K562 (cell line): ENCODE results near the gene IL4I1. TPM values are rescaled to one million over a fixed set of nuclear protein-coding genes. Genes with fewer than 3 reads are reported as not detected.

Experiments used
- DDX20 ChIP-seq: fragments of 450-650 bp; IDR thresholded peaks from 2 replicates; pipeline ENCODE4 v1.6.1; 2016; ENCODE audit warnings: missing genetic modification characterization, low read depth, mild to moderate bottlenecking, missing compliant biosample characterization, moderate library complexity
- HDAC3 ChIP-seq: fragments of 450-650 bp; IDR thresholded peaks from 2 replicates; pipeline ENCODE4 v1.6.1; 2018; ENCODE audit warnings: borderline replicate concordance, mild to moderate bottlenecking, moderate library complexity; ENCODE audit not compliant: partially characterized antibody
- HMG20A ChIP-seq: fragments of 450-650 bp; formaldehyde crosslinking; conservative IDR thresholded peaks from 2 replicates; pipeline ENCODE4 v1.4.0; 2020; ENCODE audit warnings: mild to moderate bottlenecking, mixed read lengths
- HNRNPL ChIP-seq: fragments of 200-400 bp; formaldehyde crosslinking; IDR thresholded peaks from 2 replicates; pipeline ENCODE4 v1.6.1; 2017; ENCODE audit warnings: low read depth, mild to moderate bottlenecking, low read length
- HOXB6 ChIP-seq: fragments of 250-450 bp; sonication (Bioruptor Pico); IDR thresholded peaks from 2 replicates; pipeline ENCODE4 v1.5.1; 2022; ENCODE audit warnings: mild to moderate bottlenecking, borderline replicate concordance
- MBD2 ChIP-seq: sonication (generic); IDR thresholded peaks from 2 replicates; pipeline ENCODE4 v1.6.1; 2016; ENCODE audit warnings: low read depth, borderline replicate concordance
- MECOM ChIP-seq: fragments of 250-450 bp; sonication (Bioruptor Pico); IDR thresholded peaks from 2 replicates; pipeline ENCODE4 v1.8.0; 2022; ENCODE audit warnings: inconsistent platforms
- NBN ChIP-seq: fragments of 450-650 bp; IDR thresholded peaks from 2 replicates; pipeline ENCODE4 v1.6.1; 2016; ENCODE audit warnings: low read depth, mild to moderate bottlenecking
- NCOA2 ChIP-seq, 2 experiments: fragments of 450-650 bp; IDR thresholded peaks; 2 replicates each; pipeline ENCODE4 v1.6.1; 2018; ENCODE audit warnings: mild to moderate bottlenecking in 2 of 2, moderate library complexity in 1 of 2; ENCODE audit not compliant: partially characterized antibody in 2 of 2
- NFYB ChIP-seq: IDR thresholded peaks from 2 replicates; pipeline ENCODE4 v1.6.1; 2011; ENCODE audit warnings: mild to moderate bottlenecking, moderate library complexity; ENCODE audit not compliant: insufficient read length; ENCODE audit errors: extremely low read depth
- NKRF ChIP-seq: fragments of 450-650 bp; IDR thresholded peaks from 2 replicates; pipeline ENCODE4 v1.6.1; 2016; ENCODE audit warnings: borderline replicate concordance
- NR2F6 ChIP-seq: fragments of 450-650 bp; formaldehyde crosslinking; IDR thresholded peaks from 2 replicates; pipeline ENCODE4 v1.4.0; 2020; ENCODE audit warnings: mild to moderate bottlenecking
- POLR2AphosphoS2 ChIP-seq: IDR thresholded peaks from 2 replicates; pipeline ENCODE4 v1.6.1; 2012; ENCODE audit warnings: low read length, improper control_type of control experiment
- RAD21 ChIP-seq, 2 experiments: fragments of 250-450 bp in 1 of 2; fragments of 450-650 bp in 1 of 2; sonication (Bioruptor Pico) in 1 of 2; formaldehyde crosslinking in 1 of 2; IDR thresholded peaks in 1 of 2; conservative IDR thresholded peaks in 1 of 2; 2 replicates each; pipeline versions ENCODE4 v1.4.0 to v1.8.0; 2020 to 2022; ENCODE audit warnings: mild to moderate bottlenecking in 2 of 2, moderate library complexity in 1 of 2
- RB1 ChIP-seq: fragments of 450-650 bp; IDR thresholded peaks from 2 replicates; pipeline ENCODE4 v1.6.1; 2017; ENCODE audit warnings: low read depth, mild to moderate bottlenecking
- SP1 ChIP-seq: sonication (generic); formaldehyde crosslinking; IDR thresholded peaks from 2 replicates; pipeline ENCODE4 v1.8.1; 2022; ENCODE audit warnings: mild to moderate bottlenecking, missing genetic modification reagents
- TBP ChIP-seq: optimal IDR thresholded peaks from 2 replicates; pipeline ENCODE3; 2011; ENCODE audit warnings: low read depth, low read length, improper control_type of control experiment
- TFAP4 ChIP-seq: sonication (generic); formaldehyde crosslinking; IDR thresholded peaks from 2 replicates; pipeline ENCODE4 v1.8.0; 2022; ENCODE audit warnings: missing genetic modification reagents, mild to moderate bottlenecking, moderate library complexity, borderline replicate concordance
- ZBTB2 ChIP-seq: fragments of 450-650 bp; IDR thresholded peaks from 2 replicates; pipeline ENCODE4 v1.6.1; 2016; ENCODE audit warnings: antibody characterized with exemption
- ZHX1 ChIP-seq: fragments of 150-350 bp; conservative IDR thresholded peaks from 2 replicates; pipeline ENCODE4 v1.6.1; 2014; ENCODE audit warnings: low read length
- ZNF197 ChIP-seq: fragments of 200-800 bp; sonication (Bioruptor generic); IDR thresholded peaks from 2 replicates; pipeline ENCODE4 v1.6.1; 2016; ENCODE audit warnings: low read depth, missing genetic modification characterization, missing compliant biosample characterization
- ZNF324 ChIP-seq: fragments of 250-450 bp; sonication (Bioruptor Pico); IDR thresholded peaks from 2 replicates; pipeline ENCODE4 v1.4.0; 2020; ENCODE audit warnings: mild to moderate bottlenecking
- polyA plus RNA-seq, 8 experiments: library from polyadenylated mRNA; depleted of rRNA in 4 of 8; stranded (reverse) in 5 of 8; unstranded in 3 of 8; fragments of >200 nt; fragmentation: Nextera tagmentation in 2 of 8; fragmentation: Illumina TruSeq in 1 of 8; extraction: Ambion mirVana in 2 of 8; extraction: Trizol in 1 of 8; gene quantifications; 2 replicates each; pipeline versions ENCODE4 v1.2.1 to v1.2.3, GENCODE V29; 2011 to 2014; ENCODE audit warnings: inconsistent platforms in 1 of 8, missing spikeins in 1 of 8
- total RNA-seq, 7 experiments: library from RNA; depleted of rRNA in 6 of 7; stranded (reverse); fragments of >200 nt in 6 of 7; fragmentation: Illumina TruSeq in 2 of 7; extraction: Trizol in 2 of 7; gene quantifications; 2 replicates each; pipeline versions ENCODE4 v1.2.1 to v1.2.3, GENCODE V29; 2011 to 2021; ENCODE audit warnings: low replicate concordance in 1 of 7

The IL4I1 gene
- total and polyA plus RNA-seq, 9 of the 15 experiments (the other 6 are each of a cell fraction or from before 2014, with no cell fraction given) = 0.06 to 0.95 (median 0.43) TPM; not detected in 2

GRCh38 chr19:49876422-49877019 lies 20.2 kb downstream of the IL4I1 start (continued):
- no peak for TF ChIP-seq MECOM
- TF ChIP-seq DDX20 (tag) = no peak
- TF ChIP-seq NFYB = no peak
- 0 out of 2 replicates have a peak, but pooled peaks have one; percentile 32 for TF ChIP-seq NR2F6 (CRISPR knock-in tag)
- TF ChIP-seq POLR2AphosphoS2 = peak; percentile 67; the same call in 1 of the 2 replicates
- TF ChIP-seq TBP = peak; percentile 66
- TF ChIP-seq SP1 (CRISPR knock-in tag) = peak; percentile 90
- peak; percentile 64; the same call in 1 of the 2 replicates for TF ChIP-seq NKRF
- TF ChIP-seq HOXB6 (CRISPR knock-in tag) = no peak
- no peak for TF ChIP-seq RAD21 (CRISPR knock-in tag; conservative IDR thresholded peaks at IDR 0.05 in 1 of 2, IDR thresholded peaks at IDR 0.05 in 1 of 2)
- TF ChIP-seq NCOA2 (IDR thresholded peaks at IDR 0.05; ENCODE audit: partially characterized antibody in 2 of 2) = no peak
- TF ChIP-seq HDAC3 = no peak
- TF ChIP-seq HNRNPL = no peak
- TF ChIP-seq ZNF324 (CRISPR knock-in tag) = 0 out of 2 replicates have a peak, but pooled peaks have one; percentile 23
- TF ChIP-seq ZNF197 (CRISPR knock-in tag) = peak; percentile 96
- peak; percentile 69 for TF ChIP-seq RB1
- no peak for TF ChIP-seq ZHX1
- peak; percentile 67; the same call in 1 of the 2 replicates for TF ChIP-seq NBN
- no peak for TF ChIP-seq ZBTB2
- TF ChIP-seq TFAP4 (CRISPR knock-in tag) = 0 out of 2 replicates have a peak, but pooled peaks have one; percentile 69
- no peak for TF ChIP-seq HMG20A (CRISPR knock-in tag)
- TF ChIP-seq MBD2 = peak; percentile 86
